Stimulated activated CD4-positive, alpha-beta T cell treated with anti-CD3 and anti-CD28 coated beads, TNF-alpha, amount 100 ng/mL, for 48 hours (primary cell): ENCODE measurements around the gene PGBD5.

Experiments
- DNase-seq, 3 donors: peaks; one replicate each; pipeline ENCODE4 v3.0.0-alpha.2; 2020; ENCODE audit warnings: low read depth in 3 of 3

Gene PGBD5

DNA sequence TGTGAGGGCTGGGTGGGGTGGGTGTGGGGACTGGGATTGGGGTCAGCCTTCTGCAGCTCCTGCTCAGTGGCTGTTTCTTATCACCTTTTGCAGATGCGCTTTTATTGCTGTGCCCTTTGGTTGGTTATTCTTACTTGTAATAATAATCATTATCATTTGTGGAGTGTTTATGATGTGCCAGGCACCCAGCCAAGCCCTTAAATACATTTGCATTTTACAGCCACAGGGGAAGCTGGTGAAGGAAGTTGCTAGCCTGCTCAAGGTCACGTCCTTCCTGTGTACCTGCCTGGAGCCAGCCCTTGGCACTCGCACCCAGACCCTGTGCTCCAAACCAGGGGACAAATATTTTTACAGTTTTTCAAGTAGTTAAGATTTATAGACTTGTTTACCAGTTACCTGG lies 144.0 kb downstream of the PGBD5 start:
- no peak for DNase-seq

DNA sequence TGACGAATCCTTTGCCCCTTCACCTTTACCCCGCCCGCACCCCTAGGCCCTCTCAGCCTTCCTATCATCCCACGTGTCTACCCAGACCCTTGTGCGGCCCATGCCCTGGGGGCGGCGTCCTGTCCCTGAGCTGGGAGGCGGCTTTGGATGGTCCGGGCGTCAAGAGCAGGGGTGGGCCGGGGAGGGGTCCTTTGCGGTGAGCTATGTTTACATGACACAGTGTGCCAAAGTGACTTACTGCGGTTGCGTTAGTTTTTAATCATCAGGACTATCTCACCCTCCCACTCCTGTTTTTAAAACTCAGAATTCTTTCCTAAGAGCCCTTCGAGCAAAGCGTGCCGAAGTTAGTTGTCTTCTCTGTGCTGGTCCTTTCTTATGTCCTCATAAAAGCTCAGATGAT lies 144.6 kb downstream of the PGBD5 start:
- no peak for DNase-seq

DNA sequence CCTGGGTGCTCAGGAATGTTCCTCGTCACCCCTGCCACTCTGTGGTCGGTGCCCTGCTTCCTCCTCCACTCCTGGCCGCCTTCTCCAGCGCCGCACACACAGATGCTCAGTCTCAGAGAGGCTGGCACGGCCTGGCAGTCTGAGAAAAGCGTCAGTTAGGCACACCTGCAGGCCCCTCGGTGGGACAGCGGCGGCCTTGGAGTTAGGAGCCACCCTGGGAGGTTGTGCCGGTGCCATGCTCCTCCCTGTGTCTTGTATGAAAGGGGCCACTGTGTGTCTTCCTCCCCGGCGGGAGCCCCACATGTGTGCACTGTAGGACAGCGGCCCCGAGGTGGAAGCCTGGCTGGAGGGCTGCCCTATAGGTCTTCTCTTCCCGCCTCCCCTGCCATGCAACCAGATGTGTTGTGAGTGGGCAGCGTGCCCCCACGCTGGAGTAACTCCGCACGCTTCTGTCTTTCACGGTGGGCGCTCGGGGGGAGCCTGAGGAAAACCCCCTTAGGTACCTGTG lies 145.2 kb downstream of the PGBD5 start:
- DNase-seq: no peak

DNA sequence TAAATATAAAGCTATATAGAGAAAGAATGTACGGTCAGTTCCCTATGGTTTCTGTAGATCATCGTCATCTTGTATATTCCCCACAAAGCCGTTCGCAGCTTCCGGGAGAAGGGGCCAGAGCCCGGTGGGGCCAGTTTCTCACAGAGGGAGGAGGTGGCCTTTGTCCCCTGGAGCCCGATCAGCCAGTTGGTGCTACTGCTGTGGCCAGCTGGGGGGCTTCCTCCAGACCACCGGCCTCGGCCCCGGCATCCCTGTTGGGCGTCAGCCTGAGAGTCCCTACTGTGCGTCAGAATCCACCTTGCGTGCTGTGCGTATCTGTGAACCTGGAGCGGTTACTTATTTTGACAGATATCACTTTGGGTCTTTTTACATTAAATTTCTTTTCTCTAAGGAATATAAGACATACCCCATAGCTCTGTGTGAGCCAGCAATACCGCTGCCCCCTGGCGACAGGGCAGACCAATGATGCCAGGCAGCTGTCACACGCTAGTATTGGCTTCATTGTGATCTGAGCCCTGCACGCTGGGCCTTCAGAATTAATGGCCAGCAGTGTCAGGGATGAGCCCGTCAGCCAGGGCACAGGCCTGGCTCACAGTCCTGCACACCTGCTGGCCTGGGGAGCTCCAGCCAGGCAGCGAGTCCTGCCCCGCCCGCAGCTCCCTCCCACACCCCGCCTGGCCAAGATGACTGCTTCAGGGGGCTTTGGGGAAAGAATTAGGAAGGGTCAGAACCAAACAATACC lies 145.9 kb downstream of the PGBD5 start:
- no peak for DNase-seq

DNA sequence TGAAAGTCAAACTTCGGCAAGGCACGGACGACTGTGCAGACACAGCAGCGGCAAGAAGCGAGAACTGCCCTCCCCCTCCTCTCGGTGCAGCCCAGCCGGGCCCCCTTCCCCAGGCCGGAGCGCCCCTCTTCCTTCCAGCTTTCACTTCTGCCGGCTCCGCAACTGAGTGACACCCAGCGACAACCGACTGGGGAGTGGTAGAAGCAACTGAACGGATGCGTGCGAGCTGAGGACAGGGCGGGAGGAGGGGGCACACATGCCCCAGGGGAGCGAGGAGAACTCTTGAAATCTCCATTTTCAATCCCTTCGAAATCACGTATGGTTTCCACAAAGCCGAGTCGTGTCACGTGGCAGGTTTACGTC lies 146.6 kb downstream of the PGBD5 start:
- DNase-seq: no peak

DNA sequence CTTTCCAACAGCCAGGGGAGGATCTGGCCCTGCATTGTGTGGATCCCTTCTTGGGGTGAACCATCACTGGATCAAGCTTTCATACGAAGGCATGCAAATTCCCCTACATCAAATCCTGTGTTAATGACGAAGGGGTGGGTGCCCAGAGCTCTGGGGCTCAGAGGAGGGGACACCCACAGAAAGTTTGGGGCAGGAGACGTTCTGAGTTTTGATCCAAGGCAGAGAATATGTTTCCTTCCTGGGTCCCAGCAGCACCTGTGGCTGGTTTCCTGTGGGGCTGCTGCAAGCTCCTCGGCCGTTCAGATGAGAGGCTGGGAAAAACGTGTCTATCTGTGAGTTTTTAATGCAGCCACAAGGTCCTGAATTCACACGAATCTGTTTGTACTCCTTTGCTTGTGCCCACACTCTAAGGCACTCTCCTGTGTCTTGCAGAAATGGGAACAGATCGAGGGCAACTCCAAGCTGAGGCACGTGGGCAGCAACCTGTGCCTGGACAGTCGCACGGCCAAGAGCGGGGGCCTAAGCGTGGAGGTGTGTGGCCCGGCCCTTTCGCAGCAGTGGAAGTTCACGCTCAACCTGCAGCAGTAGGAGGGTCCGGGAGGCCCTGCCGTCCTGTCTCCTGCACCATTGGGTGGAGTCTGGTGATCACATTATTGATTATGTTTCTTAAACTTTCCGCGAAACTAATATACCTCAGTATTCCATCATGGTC lies 147.1 kb downstream of the PGBD5 start:
- DNase-seq: no peak

DNA sequence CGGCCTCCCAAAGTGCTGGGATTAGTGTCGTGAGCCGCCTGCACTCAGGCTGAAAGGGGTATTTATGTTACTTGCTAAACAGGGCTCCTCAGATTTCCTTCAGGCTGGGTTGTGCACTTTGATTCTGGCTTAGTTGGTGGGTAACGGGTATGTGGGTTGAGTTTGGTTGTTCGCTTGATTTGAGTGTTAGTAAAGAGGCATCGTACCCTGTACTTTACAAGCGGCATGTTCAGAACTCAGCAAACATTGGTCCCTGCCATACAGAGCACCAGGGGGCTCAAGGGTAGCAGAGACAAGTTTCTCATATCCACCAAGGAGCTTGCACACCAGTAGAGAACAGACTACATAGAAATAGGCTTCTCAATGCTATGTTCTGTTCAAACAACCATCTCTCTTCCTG lies 147.8 kb downstream of the PGBD5 start:
- DNase-seq: no peak

DNA sequence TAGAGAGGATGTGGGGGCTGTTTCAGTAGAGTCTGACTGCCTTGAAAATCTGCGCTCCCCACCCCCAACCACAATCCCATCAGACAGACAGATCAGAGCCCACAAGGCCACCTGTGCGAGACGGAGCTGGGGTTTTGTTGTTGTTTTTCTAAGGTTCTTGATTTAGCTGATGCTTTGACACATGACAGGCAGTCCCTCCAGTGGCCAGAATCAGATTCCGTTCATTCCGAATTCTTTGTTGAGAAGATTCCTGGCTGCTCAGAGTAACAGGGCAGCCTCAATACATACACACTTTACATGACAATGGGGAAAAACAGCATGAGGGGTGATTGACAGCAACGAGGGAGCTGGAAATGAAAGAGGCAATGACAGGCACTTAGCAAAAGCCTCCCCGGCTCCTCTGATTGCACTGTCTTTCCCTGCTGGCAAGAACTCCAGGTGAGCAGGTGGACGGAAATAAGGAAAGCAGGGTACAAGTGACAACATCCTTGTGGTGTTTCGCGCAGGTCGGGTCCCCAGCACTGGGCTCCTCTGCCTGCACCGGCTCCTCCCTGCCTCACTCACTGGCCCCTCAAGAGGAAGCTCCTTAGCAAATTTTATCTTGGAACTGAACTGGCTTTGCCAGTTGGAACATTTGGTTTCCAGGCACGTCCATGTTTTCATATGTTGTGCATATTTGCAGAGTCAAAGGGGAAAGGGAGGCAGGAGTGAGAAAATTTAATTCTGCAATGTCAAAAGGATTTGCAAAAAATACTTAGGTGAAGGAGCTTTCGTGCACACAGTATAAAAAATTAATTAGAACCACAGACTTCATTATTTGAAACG lies 148.7 kb downstream of the PGBD5 start:
- no peak for DNase-seq

DNA sequence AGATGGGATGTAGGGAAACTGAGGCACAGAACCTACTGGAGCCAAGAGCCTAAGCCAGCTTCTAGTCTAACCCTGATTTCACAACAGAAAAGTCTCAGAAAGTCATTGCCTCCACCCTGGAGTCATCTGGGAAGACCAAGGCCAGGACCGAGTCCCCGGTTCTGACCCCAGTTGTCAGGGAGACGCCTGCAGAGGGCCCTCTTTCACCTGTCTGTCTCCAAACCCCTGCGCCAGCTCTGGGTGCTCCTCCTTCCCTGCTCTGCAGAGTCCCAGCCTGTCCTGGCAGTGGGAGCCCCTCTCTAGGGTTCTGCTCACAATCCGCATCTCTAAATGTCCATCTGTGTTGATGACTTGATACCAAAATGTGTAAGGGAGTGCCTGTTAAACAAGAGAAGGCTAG lies 149.7 kb downstream of the PGBD5 start:
- DNase-seq: no peak

DNA sequence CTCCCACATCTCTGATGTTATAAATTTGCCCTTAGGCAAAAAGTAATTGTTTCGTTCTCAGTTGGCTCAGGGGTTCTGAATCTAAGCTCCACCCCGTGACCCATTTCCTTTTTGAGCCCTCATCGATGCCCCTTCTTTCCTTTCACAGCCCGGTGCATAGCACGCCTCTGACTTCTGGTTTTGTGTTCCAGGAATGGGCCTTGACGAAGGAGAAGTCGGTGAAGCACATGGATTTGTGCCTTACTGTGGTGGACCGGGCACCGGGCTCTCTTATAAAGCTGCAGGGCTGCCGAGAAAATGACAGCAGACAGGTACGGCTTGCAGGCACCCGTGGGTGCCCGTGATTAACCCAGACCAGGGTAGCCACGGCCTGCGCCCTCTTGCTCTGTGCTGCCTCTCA lies 151.9 kb downstream of the PGBD5 start:
- DNase-seq: no peak

DNA sequence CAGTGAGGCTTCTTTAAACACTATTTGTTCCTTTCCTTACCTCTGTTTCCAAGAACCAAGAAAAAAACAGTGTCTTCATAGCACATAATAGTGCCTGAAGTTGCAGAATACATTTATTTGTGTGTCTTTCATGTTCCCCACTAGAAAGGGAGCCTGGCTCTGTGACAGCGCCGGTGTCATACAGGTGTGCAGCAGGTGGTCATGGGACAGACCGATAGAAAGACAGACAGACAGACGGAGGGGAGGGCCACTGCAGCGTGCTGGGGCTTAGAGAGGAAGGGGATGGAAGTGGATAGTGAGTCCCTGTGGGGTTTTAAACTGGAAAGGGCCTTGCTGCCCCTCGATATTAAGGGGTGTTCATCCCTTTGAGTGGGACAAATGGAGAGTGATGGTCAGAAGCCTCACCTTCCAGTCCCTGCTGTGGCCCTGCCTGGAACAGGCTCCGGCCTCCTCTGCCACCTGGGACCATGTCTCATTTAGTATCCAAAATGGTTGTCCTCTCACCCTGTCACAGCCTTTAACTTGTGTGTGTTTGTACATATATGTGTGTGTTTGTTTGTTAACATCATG lies 152.9 kb downstream of the PGBD5 start:
- no peak for DNase-seq

DNA sequence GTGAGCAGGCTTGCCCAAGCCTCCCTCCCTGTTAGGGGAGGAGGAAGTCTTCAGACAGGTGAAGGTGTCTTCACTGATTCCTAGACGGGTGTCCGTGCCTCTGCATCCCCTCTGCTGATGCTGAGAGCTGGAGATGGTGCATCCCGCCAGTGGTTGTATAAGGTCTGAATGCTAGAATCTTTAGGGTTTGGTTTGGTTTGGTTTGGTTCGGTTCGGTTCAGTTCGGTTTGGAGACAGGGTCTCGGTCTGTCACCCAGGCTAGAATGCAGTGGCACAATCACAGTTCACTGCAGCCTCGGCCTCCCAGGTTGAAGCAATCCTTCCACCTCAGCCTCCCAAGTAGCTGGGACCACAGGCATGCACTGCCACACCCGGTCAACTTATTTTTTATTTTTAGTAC lies 153.6 kb downstream of the PGBD5 start:
- DNase-seq: no peak

DNA sequence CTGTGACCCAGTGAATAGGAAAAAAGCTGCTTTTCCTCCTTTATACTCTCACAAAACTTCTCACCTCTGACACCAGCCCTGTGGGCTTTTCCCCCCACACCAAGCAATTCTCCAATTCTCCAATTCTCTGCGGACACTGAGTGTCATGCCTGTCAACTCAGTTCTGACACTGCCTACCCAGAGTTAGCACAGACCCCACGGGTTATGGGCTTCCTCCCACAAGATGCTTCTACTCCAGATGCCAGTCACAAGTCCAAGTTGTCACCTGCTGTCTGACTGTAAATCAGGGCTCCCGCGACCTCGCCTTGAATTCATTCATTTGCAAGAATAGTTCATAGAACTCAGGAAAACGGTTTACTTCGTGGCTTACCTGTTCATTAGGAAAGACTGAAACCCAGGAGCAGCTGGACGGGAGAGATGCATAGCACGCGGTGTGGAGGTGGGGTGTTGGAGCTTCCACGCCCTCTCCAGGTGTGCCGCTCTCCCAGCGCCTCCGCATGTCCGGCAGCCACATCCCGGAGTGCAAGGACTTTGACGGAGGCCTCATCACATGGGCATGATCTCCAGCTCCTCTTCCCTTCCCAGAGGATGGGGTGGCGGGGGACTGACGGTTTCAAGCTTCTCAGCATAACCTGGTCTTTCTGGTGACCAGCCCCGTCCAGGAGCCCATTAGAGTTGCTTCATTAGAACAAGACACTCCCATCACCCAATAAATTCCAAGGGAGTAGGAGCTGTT lies 154.7 kb downstream of the PGBD5 start:
- DNase-seq: no peak

DNA sequence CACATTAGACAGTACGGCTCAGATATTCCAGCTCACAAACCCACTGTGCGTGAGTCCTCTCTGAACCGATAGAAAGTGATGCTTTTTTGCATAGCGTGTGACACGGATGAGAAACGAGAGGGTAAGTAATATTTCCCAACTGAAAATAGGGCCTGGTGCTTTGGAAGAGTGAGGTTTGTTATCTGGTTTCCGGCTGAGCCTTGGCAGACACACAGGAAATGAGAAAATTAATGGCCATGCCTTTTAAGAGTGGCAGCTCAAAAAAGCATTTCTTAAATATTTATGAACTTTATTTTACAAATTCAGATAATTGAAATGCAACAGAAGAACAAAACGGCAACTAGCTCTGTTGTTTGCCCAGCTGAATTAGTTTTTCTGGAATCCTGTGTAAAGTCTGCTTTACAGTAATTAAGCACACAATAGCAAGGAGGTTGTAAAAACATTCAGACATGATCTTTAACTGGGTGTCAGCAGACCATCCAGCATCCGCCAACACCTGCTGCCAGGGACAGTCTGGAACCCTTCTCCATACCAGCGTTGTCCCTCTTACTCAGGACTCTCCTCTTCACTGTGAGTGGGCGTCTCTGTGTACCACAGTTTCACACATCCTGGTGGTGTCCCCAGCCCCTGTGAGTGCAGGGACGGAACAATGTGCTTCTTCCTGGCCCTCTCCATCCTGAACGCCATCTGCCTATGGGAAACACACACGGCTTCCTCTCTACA lies 155.4 kb downstream of the PGBD5 start:
- peak in 2 of 3 donors; percentile 12 to 18 for DNase-seq

DNA sequence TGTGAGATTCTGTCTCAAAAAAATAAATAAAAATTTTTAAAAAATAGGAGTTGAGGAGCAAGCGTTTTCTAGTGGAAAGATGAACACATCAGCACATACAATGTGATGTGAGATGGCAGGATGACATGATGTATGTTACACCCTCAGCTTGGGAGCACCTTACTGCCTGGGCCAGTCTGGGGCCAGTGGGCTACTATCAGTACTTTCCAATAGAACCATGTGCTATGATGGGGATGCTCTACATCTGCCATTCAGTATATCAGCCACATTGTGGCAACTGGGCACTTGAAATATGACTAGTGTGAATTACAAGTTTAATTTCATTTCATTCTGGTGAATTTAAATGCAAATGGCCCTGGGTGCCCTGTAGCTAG lies 156.0 kb downstream of the PGBD5 start:
- DNase-seq: no peak

DNA sequence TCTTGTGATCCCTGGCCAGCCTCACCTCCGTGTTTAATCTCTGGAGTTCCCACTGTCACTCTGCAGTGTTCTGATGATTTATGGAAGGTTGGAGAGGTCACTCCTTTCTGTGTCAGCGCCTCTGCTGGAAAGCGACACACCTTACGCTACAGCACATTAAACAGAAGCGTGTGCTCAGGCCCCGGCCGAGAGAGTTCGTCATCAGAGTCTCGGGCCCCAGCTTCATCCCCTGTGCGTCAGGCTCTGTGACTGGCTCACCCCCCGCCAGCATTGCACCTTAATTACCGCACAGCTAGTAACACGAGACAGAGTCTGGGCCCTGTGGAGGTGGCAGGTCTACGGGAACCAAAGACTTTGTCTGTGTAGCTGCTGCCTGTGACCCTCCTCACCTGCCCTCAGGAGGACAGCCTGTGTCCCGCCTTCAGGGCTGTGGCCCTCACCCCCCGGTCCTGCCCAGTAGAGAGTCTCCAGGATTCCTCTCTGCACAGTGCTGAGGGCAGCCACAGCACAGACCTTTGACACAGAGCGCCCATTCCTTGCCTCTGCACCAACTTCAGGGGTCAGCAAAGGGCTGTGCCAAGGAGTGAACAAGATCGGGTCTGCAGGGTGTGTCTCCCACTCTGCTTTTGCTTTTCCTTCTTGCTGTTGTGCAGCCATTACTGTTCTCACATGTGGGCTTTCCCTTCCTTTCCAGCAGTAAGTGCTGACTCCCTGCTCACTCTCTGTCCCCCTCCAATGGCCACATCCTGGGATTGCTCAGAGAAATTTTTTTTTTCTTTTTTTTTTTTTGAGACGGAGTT lies 157.6 kb downstream of the PGBD5 start:
- DNase-seq: no peak

DNA sequence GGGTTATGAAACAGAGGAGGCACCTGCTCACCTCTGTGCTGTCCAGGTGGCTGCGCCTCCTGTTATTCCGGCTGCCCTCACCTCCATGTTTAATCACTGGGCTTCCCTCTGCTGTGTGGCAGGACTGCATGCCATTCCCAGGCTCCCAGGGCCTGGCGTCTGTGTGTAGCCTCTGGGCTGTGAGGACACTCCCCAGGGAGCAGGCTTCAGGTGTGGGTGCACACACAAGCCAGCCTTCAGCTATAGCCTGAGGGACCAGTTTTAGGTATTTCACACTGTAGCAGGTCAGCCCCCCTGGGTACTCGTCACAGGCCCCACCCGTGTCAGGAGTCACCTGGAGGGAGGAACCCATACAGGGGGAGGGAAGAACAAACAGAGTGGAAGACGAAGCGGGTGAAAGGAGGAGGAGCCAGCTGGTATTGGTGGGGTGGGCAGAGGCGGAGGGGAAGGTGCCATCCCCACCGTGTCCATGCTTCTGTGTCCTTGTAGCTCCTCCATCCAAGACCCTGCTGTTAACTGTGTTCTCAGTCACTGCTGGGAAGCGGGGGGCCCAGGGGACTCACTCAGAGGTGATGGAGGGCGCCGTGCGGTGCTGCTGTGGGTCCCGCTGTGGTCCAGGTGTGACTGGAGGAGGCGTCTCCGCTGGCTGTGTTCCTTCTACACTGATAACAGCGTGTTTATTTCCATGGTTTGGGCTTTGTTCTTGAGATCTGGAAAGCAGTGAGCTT lies 158.6 kb downstream of the PGBD5 start:
- no peak for DNase-seq

DNA sequence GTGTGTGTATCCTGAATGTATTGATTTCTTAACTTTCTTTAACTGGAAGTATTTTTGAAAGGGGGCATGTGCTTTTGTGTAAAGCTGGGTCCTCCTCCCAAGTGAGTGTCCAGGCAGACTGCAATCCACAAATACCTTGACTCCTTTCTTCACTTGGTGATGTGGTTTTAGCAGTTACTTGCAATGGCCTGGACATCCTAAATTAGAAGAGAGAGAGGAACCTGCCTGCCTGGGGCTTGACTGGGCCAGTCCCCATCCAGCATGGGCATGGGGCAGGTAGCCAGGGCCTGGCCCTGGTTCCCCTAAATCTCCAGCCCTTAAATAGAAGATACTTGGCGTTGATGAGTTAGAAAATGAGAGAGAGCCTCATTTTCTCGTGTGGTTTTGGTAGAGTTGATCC lies 159.7 kb downstream of the PGBD5 start:
- DNase-seq: no peak
